Measurements from ENCODE around the gene MACROH2A2. TPM values are rescaled to one million over a fixed set of nuclear protein-coding genes. Genes with fewer than 3 reads are reported as not detected.

MACROH2A2 gene
- total RNA-seq, 1 experiment from 2014 or later = 11.3 TPM

DNA sequence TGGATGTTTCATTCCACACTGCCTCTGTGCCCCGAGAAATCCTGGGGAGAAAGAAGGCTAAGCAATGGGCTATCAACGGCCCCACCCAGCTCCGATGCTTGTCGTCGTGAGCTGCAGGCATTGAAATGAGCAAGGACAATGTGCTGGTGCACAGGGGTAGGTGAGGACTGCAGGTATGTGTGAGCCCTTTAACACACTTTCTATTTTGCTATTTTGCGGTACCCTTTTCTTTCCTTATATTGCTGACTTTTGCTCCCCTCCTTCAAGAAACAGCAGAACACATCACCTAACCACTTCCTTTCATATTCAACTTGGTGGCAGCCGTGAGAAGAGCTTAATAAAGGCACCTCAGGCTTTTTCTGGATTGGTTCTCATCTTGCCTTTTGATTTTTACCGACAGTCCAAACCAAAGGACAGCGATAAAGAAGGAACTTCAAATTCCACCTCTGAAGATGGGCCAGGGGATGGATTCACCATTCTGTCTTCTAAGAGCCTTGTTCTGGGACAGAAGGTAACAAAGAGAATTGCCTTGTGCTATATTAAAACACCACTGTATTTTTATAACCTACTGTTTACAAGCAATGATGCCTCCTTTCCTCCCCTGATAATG is 40.8 kb downstream of the MACROH2A2 start:
- no peaks in the 10 kb centered on the region for H4K20me1 ChIP-seq (ENCODE audit: control insufficient read depth, insufficient read depth, insufficient read length)
- no peaks in the 10 kb centered on the region for H3K79me1 ChIP-seq (ENCODE audit: insufficient read depth, low read depth, low read length, poor library complexity, severe bottlenecking)
- no peak overlapping the region for H2BK20ac ChIP-seq (ENCODE audit: low read depth, low read length, poor library complexity, severe bottlenecking)
- H3K9me3 Mint-ChIP-seq = no peaks in the 10 kb centered on the region
- H4K91ac ChIP-seq (ENCODE audit: insufficient read length, low read depth, low read length) = no peak overlapping the region
- H3K27me3 Mint-ChIP-seq (ENCODE audit: low read depth) = no peaks in the 10 kb centered on the region
- H3K18ac ChIP-seq (ENCODE audit: insufficient read length, low read depth, low read length) = no peak overlapping the region
- peaks cover 0 to 41% (median 10%) of the 10 kb centered on the region in 3 experiments; a peak in 3 of 7 replicates for H3K36me3 Mint-ChIP-seq (ENCODE audit: insufficient read depth in 1 of 3, low read depth in 3 of 3)
- no peak overlapping the region for H2AK5ac ChIP-seq (ENCODE audit: insufficient read length, low read length)
- no peaks in the 10 kb centered on the region for H3K9me3 ChIP-seq (ENCODE audit: control insufficient read depth, low read depth, low read length)
- TF ChIP-seq, protein P1, sequence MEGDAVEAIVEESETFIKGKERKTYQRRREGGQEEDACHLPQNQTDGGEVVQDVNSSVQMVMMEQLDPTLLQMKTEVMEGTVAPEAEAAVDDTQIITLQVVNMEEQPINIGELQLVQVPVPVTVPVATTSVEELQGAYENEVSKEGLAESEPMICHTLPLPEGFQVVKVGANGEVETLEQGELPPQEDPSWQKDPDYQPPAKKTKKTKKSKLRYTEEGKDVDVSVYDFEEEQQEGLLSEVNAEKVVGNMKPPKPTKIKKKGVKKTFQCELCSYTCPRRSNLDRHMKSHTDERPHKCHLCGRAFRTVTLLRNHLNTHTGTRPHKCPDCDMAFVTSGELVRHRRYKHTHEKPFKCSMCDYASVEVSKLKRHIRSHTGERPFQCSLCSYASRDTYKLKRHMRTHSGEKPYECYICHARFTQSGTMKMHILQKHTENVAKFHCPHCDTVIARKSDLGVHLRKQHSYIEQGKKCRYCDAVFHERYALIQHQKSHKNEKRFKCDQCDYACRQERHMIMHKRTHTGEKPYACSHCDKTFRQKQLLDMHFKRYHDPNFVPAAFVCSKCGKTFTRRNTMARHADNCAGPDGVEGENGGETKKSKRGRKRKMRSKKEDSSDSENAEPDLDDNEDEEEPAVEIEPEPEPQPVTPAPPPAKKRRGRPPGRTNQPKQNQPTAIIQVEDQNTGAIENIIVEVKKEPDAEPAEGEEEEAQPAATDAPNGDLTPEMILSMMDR (conservative IDR thresholded peaks at IDR 0.05) = no peak
- H3K79me2 ChIP-seq (ENCODE audit: insufficient read depth, low read length) = no peaks in the 10 kb centered on the region
- H2AFZ ChIP-seq (ENCODE audit: low read length) = no peak overlapping the region
- no peak overlapping the region for H4K8ac ChIP-seq (replicated peaks; ENCODE audit: insufficient read length, low read depth, low read length)
- H3K56ac ChIP-seq (ENCODE audit: insufficient read length, low read depth, low read length) = no peak overlapping the region
- no peak overlapping the region for H3T11ph ChIP-seq (ENCODE audit: low read length)
- H2BK5ac ChIP-seq (ENCODE audit: insufficient read length, low read length) = no peak overlapping the region
- H4K5ac ChIP-seq (ENCODE audit: insufficient read length, low read depth, low read length) = no peak overlapping the region
- H3K4me1 Mint-ChIP-seq = peaks cover 3 to 6% of the 10 kb centered on the region in 2 experiments; a peak in 2 of 4 replicates
- no peak overlapping the region for H3K14ac ChIP-seq (ENCODE audit: insufficient read depth, low read length)
- no peak overlapping the region for H3K27ac Mint-ChIP-seq
- H3K4me1 ChIP-seq (ENCODE audit: insufficient read depth, low read length) = 0 out of 2 replicates have a peak, but pooled peaks cover 3% of the 10 kb centered on the region
- no CpG with 5 or more reads among the region's 9 CpGs for WGBS (ENCODE audit: extremely low coverage, insufficient read length, low lambda C conversion rate)
- no peak overlapping the region for H3K9ac ChIP-seq (ENCODE audit: extremely low read depth, insufficient read length, low read length)
- no peak overlapping the region for H2BK12ac ChIP-seq (ENCODE audit: insufficient read length, low read depth, low read length)
- no peaks in the 10 kb centered on the region for H3K23me2 ChIP-seq (ENCODE audit: insufficient read length, low read depth, low read length, poor library complexity, severe bottlenecking)
- H3K27ac ChIP-seq (ENCODE audit: insufficient read length, low read depth, low read length) = no peak overlapping the region
- H3K4ac ChIP-seq (ENCODE audit: low read depth, low read length) = no peak overlapping the region
- no peak for DNase-seq
- H3K23ac ChIP-seq (ENCODE audit: insufficient read length, low read depth, low read length) = no peak overlapping the region
- no peaks in the 10 kb centered on the region for H3K27me3 ChIP-seq (ENCODE audit: insufficient read depth, low read length)
- no peak overlapping the region for H3K4me2 ChIP-seq (ENCODE audit: insufficient read depth, insufficient read length, low read length)
- H3K4me3 Mint-ChIP-seq = no peak overlapping the region
- no peak overlapping the region for H2BK120ac ChIP-seq (ENCODE audit: low read depth, low read length, poor library complexity, severe bottlenecking)
- no peak overlapping the region for H2BK15ac ChIP-seq (ENCODE audit: low read depth, low read length)

Measured in H9 (cell line).